ENCODE measurements around the gene DGLUCY. TPM values are rescaled to one million over a fixed set of nuclear protein-coding genes. Genes with fewer than 3 reads are reported as not detected.

The DGLUCY gene
- 39.7 and 44.5 TPM in 2 replicates for total RNA-seq

GRCh38 chr14:91113829-91114078 is at the start of gene DGLUCY:
DGLUCY (plus strand) TSS chr14:91114073; CDS start chr14:91160295, 46,222 bp downstream.
- DNase-seq (ENCODE audit: low read depth): peak; percentile 80
- no peak for TF ChIP-seq CTCF (IDR thresholded peaks at IDR 0.05; ENCODE audit: insufficient read depth, low read depth, low read length)
- H3K4me3 ChIP-seq (ENCODE audit: low read depth, low read length): peak within 1 kb of the TSS; percentile 82

- TF ChIP-seq CTCF (IDR thresholded peaks at IDR 0.05; ENCODE audit: insufficient read depth, low read depth, low read length): no peak
- DNase-seq (ENCODE audit: low read depth): no peak
- no peak overlapping the region for H3K4me3 ChIP-seq (ENCODE audit: low read depth, low read length)
These were observed 48.6 kb upstream of the DGLUCY start for GRCh38 chr14:91065266-91065665.

- no peak for DNase-seq (ENCODE audit: low read depth)
- H3K4me3 ChIP-seq (ENCODE audit: low read depth, low read length): no peak overlapping the region
- TF ChIP-seq CTCF (IDR thresholded peaks at IDR 0.05; ENCODE audit: insufficient read depth, low read depth, low read length): no peak
These were observed 46.7 kb upstream of the DGLUCY start for GRCh38 chr14:91067186-91067585.

- DNase-seq (ENCODE audit: low read depth): no peak
- no peak for TF ChIP-seq CTCF (IDR thresholded peaks at IDR 0.05; ENCODE audit: insufficient read depth, low read depth, low read length)
- no peak overlapping the region for H3K4me3 ChIP-seq (ENCODE audit: low read depth, low read length)
These were observed 45.2 kb upstream of the DGLUCY start for GRCh38 chr14:91068642-91069041.

- no peak overlapping the region for H3K4me3 ChIP-seq (ENCODE audit: low read depth, low read length)
- no peak for DNase-seq (ENCODE audit: low read depth)
- no peak for TF ChIP-seq CTCF (IDR thresholded peaks at IDR 0.05; ENCODE audit: insufficient read depth, low read depth, low read length)
These were observed 43.3 kb upstream of the DGLUCY start for GRCh38 chr14:91070572-91070971.

- no peak for TF ChIP-seq CTCF (IDR thresholded peaks at IDR 0.05; ENCODE audit: insufficient read depth, low read depth, low read length)
- no peak overlapping the region for H3K4me3 ChIP-seq (ENCODE audit: low read depth, low read length)
- DNase-seq (ENCODE audit: low read depth): no peak
These were observed 38.3 kb upstream of the DGLUCY start for GRCh38 chr14:91075553-91075952.

- no peak for TF ChIP-seq CTCF (IDR thresholded peaks at IDR 0.05; ENCODE audit: insufficient read depth, low read depth, low read length)
- no peak overlapping the region for H3K4me3 ChIP-seq (ENCODE audit: low read depth, low read length)
- no peak for DNase-seq (ENCODE audit: low read depth)
These were observed 35.7 kb upstream of the DGLUCY start for GRCh38 chr14:91078095-91078737.
